SK-N-SH (cell line): ENCODE data around the gene FOSB. TPM values are rescaled to one million over a fixed set of nuclear protein-coding genes. Genes with fewer than 3 reads are reported as not detected.

Source experiments
- CTCF ChIA-PET: fragments of 300-600, 350-600 bp; formaldehyde crosslinking; extraction: SDS; loops from one replicate; lab custom pipeline; 2021; lab: Yijun Ruan, JAX
- POLR2A ChIA-PET: fragments of 350-600 bp; sonication (Branson Sonifier 250); formaldehyde crosslinking; extraction: SDS; loops from one replicate; lab custom pipeline; 2020; ENCODE audit warnings: antibody characterized with exemption, inconsistent platforms; lab: Yijun Ruan, JAX
- DNase-seq: peaks from one replicate; pipeline ENCODE4 v3.0.0; 2012
- H2AFZ ChIP-seq: fragments of 200-600 bp; sonication (generic); 2 replicates; pipeline ENCODE4 v1.8.1; 2016; ENCODE audit warnings: antibody characterized with exemption, mild to moderate bottlenecking, low read depth
- H3F3A ChIP-seq: fragments of 200-600 bp; sonication (generic); replicated peaks from 2 replicates; pipeline ENCODE3; 2016; ENCODE audit warnings: antibody characterized with exemption, mild to moderate bottlenecking; ENCODE audit not compliant: insufficient read depth
- H3K27ac ChIP-seq, 2 experiments: fragments of 200-500 bp in 1 of 2; fragments of 200-600 bp in 1 of 2; sonication (Bioruptor generic) in 1 of 2; sonication (generic), shearing (Covaris generic) in 1 of 2; 2 replicates each; pipeline versions ENCODE4 v1.5.1 to v1.6.1; 2014 to 2016; ENCODE audit warnings: low read depth in 2 of 2, inconsistent platforms in 1 of 2, low read length in 1 of 2, mild to moderate bottlenecking in 1 of 2, mixed read lengths in 1 of 2
- H3K27me3 ChIP-seq: fragments of 200-600 bp; sonication (generic), shearing (Covaris generic); 2 replicates; pipeline ENCODE4 v1.6.1; 2016; ENCODE audit warnings: mixed run types; ENCODE audit not compliant: insufficient read depth
- H3K36me3 ChIP-seq, 2 experiments: fragments of 200-500 bp in 1 of 2; fragments of 200-600 bp in 1 of 2; sonication (Bioruptor generic) in 1 of 2; sonication (generic) in 1 of 2; replicated peaks in 1 of 2; 2 replicates each; pipeline versions ENCODE3 to v1.5.1; 2014 to 2016; ENCODE audit warnings: low read length in 1 of 2, mild to moderate bottlenecking in 1 of 2; ENCODE audit not compliant: insufficient read depth in 2 of 2, control insufficient read depth in 1 of 2
- H3K4me1 ChIP-seq, 2 experiments: fragments of 200-500 bp in 1 of 2; fragments of 200-600 bp in 1 of 2; sonication (Bioruptor generic) in 1 of 2; sonication (generic), shearing (Covaris generic) in 1 of 2; 2 replicates each; pipeline versions ENCODE4 v1.5.1 to v1.6.1; 2014 to 2016; ENCODE audit warnings: low read depth in 1 of 2, low read length in 1 of 2, mixed run types in 1 of 2; ENCODE audit not compliant: insufficient read depth in 2 of 2, control insufficient read depth in 1 of 2
- H3K4me2 ChIP-seq: fragments of 200-600 bp; sonication (generic), shearing (Covaris generic); 2 replicates; pipeline ENCODE4 v1.6.1; 2017; ENCODE audit warnings: mixed run types
- H3K4me3 ChIP-seq, 2 experiments: fragments of 200-500 bp in 1 of 2; fragments of 200-600 bp in 1 of 2; sonication (Bioruptor generic) in 1 of 2; sonication (generic), shearing (Covaris generic) in 1 of 2; 2 replicates each; pipeline versions ENCODE4 v1.5.1 to v1.8.1; 2014 to 2016; ENCODE audit warnings: low read depth in 2 of 2, inconsistent platforms in 1 of 2, low read length in 1 of 2, mild to moderate bottlenecking in 1 of 2, mixed read lengths in 1 of 2, moderate library complexity in 1 of 2
- H3K79me2 ChIP-seq: fragments of 200-600 bp; sonication (generic); 2 replicates; pipeline ENCODE4 v1.8.1; 2017; ENCODE audit warnings: mild to moderate bottlenecking; ENCODE audit not compliant: insufficient read depth
- H3K9ac ChIP-seq: fragments of 200-600 bp; sonication (generic); 2 replicates; pipeline ENCODE4 v1.6.1; 2017; ENCODE audit warnings: mixed run types
- H3K9me2 ChIP-seq: fragments of 200-600 bp; sonication (generic); 2 replicates; pipeline ENCODE4 v1.6.1; 2017; ENCODE audit warnings: mixed run types
- H3K9me3 ChIP-seq: fragments of 200-600 bp; sonication (generic); 2 replicates; pipeline ENCODE4 v1.6.1; 2017; ENCODE audit warnings: mixed run types, mild to moderate bottlenecking, moderate library complexity
- H4K20me1 ChIP-seq: fragments of 200-600 bp; sonication (generic); 2 replicates; pipeline ENCODE4 v1.6.1; 2017; ENCODE audit warnings: mild to moderate bottlenecking, mixed run types; ENCODE audit not compliant: insufficient read depth
- FOXJ3 ChIP-seq: sonication (generic); formaldehyde crosslinking; IDR thresholded peaks from 2 replicates; pipeline ENCODE4 v1.5.1; 2020; ENCODE audit warnings: mild to moderate bottlenecking, missing genetic modification reagents
- FOXM1 ChIP-seq: IDR thresholded peaks from 2 replicates; pipeline ENCODE4 v1.4.0; 2012; ENCODE audit warnings: low read depth, mild to moderate bottlenecking
- GABPA ChIP-seq: IDR thresholded peaks from 2 replicates; pipeline ENCODE4 v1.4.0; 2012; ENCODE audit warnings: low read depth, mild to moderate bottlenecking
- JUND ChIP-seq: IDR thresholded peaks from 2 replicates; pipeline ENCODE4 v1.4.0; 2012
- MEF2A ChIP-seq: IDR thresholded peaks from 2 replicates; pipeline ENCODE4 v1.4.0; 2012; ENCODE audit warnings: low read depth, borderline replicate concordance
- MXI1 ChIP-seq: IDR thresholded peaks from 2 replicates; pipeline ENCODE4 v1.6.1; 2012; ENCODE audit warnings: mild to moderate bottlenecking, low read depth, low read length, improper control_type of control experiment
- PBX3 ChIP-seq: IDR thresholded peaks from 2 replicates; pipeline ENCODE4; 2012
- POLR2AphosphoS5 ChIP-seq: IDR thresholded peaks from 2 replicates; pipeline ENCODE4 v1.6.1; 2012; ENCODE audit warnings: low read depth, low read length
- RFX5 ChIP-seq: IDR thresholded peaks from 2 replicates; pipeline ENCODE4 v1.6.1; 2012; ENCODE audit warnings: mild to moderate bottlenecking, improper control_type of control experiment, low read length
- TAF1 ChIP-seq: IDR thresholded peaks from 2 replicates; pipeline ENCODE4 v1.6.1; 2012; ENCODE audit warnings: low read depth, mild to moderate bottlenecking, low read length, moderate library complexity, borderline replicate concordance
- WGBS: methylation state at CpG from one replicate; pipeline ENCODE4 v1.1.6; 2017; ENCODE audit warnings: low lambda C conversion rate; 5-methylcytosine and 5-hydroxymethylcytosine counted together
- polyA plus RNA-seq, 3 experiments: library from polyadenylated mRNA; depleted of rRNA; stranded (reverse); fragments of >200 nt; gene quantifications; 2 replicates each; pipeline ENCODE4 v1.2.3, GENCODE V29; 2012
- TF ChIP-seq, protein P1 (sequence below): IDR thresholded peaks from 2 replicates; pipeline ENCODE4 v1.6.1; 2012; ENCODE audit warnings: mild to moderate bottlenecking, low read depth, low read length, moderate library complexity
- TF ChIP-seq, protein P2 (sequence below): fragments of 150-350 bp; IDR thresholded peaks from 2 replicates; pipeline ENCODE4 v1.6.1; 2017; ENCODE audit warnings: antibody characterized with exemption, low read length, low read depth, borderline replicate concordance
- TF ChIP-seq, protein P3 (sequence below): fragments of 150-350 bp; IDR thresholded peaks from 2 replicates; pipeline ENCODE4 v1.6.1; 2016; ENCODE audit warnings: mild to moderate bottlenecking, low read depth, low read length
- TF ChIP-seq, protein P4 (sequence below): IDR thresholded peaks from 2 replicates; pipeline ENCODE4 v1.4.0; 2012; ENCODE audit warnings: low read depth, borderline replicate concordance

FOSB gene
- polyA plus RNA-seq, 1 of the 3 experiments (the other 2 are of a cell fraction), result 78.2 TPM

GRCh38 chr19:45518469-45518826, 50.7 kb downstream of the FOSB start:
- Histone ChIP-seq H3F3A (peaks cover 15% of the 10 kb centered on the region), H3K9ac (no peak overlapping the region), H3K4me1 (no peaks in the 10 kb centered on the region), H2AFZ (no peak overlapping the region), H4K20me1 (peaks cover 48% of the 10 kb centered on the region), H3K27ac (no peak overlapping the region), H3K9me3 (no peaks in the 10 kb centered on the region), H3K79me2 (peaks cover 54% of the 10 kb centered on the region), H3K36me3 (peaks cover 1 to 11% of the 10 kb centered on the region in 2 experiments), H3K4me2 (no peak overlapping the region), H3K9me2 (no peaks in the 10 kb centered on the region), H3K4me3 (no peak overlapping the region), H3K27me3 (no peaks in the 10 kb centered on the region)
- POLR2A ChIA-PET, result interaction anchor here (0.6 kb wide), 1 partner anchor 127 kb away, joined by 3 read pairs; no protein-coding TSS in a partner anchor
- TF ChIP-seq, protein P1, sequence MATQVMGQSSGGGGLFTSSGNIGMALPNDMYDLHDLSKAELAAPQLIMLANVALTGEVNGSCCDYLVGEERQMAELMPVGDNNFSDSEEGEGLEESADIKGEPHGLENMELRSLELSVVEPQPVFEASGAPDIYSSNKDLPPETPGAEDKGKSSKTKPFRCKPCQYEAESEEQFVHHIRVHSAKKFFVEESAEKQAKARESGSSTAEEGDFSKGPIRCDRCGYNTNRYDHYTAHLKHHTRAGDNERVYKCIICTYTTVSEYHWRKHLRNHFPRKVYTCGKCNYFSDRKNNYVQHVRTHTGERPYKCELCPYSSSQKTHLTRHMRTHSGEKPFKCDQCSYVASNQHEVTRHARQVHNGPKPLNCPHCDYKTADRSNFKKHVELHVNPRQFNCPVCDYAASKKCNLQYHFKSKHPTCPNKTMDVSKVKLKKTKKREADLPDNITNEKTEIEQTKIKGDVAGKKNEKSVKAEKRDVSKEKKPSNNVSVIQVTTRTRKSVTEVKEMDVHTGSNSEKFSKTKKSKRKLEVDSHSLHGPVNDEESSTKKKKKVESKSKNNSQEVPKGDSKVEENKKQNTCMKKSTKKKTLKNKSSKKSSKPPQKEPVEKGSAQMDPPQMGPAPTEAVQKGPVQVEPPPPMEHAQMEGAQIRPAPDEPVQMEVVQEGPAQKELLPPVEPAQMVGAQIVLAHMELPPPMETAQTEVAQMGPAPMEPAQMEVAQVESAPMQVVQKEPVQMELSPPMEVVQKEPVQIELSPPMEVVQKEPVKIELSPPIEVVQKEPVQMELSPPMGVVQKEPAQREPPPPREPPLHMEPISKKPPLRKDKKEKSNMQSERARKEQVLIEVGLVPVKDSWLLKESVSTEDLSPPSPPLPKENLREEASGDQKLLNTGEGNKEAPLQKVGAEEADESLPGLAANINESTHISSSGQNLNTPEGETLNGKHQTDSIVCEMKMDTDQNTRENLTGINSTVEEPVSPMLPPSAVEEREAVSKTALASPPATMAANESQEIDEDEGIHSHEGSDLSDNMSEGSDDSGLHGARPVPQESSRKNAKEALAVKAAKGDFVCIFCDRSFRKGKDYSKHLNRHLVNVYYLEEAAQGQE, result no peak
- TF ChIP-seq PBX3 (no peak), POLR2AphosphoS5 (no peak), GABPA (no peak), JUND (no peak), MEF2A (no peak), TAF1 (no peak), MXI1 (no peak), FOXM1 (no peak), FOXJ3 (CRISPR knock-in tag) (no peak), RFX5 (no peak)
- TF ChIP-seq, protein P2, sequence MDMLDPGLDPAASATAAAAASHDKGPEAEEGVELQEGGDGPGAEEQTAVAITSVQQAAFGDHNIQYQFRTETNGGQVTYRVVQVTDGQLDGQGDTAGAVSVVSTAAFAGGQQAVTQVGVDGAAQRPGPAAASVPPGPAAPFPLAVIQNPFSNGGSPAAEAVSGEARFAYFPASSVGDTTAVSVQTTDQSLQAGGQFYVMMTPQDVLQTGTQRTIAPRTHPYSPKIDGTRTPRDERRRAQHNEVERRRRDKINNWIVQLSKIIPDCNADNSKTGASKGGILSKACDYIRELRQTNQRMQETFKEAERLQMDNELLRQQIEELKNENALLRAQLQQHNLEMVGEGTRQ, result no peak
- TF ChIP-seq, protein P3, sequence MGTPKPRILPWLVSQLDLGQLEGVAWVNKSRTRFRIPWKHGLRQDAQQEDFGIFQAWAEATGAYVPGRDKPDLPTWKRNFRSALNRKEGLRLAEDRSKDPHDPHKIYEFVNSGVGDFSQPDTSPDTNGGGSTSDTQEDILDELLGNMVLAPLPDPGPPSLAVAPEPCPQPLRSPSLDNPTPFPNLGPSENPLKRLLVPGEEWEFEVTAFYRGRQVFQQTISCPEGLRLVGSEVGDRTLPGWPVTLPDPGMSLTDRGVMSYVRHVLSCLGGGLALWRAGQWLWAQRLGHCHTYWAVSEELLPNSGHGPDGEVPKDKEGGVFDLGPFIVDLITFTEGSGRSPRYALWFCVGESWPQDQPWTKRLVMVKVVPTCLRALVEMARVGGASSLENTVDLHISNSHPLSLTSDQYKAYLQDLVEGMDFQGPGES, result no peak
- TF ChIP-seq, protein P4, sequence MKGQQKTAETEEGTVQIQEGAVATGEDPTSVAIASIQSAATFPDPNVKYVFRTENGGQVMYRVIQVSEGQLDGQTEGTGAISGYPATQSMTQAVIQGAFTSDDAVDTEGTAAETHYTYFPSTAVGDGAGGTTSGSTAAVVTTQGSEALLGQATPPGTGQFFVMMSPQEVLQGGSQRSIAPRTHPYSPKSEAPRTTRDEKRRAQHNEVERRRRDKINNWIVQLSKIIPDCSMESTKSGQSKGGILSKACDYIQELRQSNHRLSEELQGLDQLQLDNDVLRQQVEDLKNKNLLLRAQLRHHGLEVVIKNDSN, result no peak
- CTCF ChIA-PET, result interaction anchor here (0.7 kb wide), 1 partner anchor 40 kb away, joined by 3 read pairs; no protein-coding TSS in a partner anchor
- WGBS, result 77% methylated on average over 7 of the region's 7 CpGs
- DNase-seq, result no peak
